Brain microvascular endothelial cell (primary cell): ENCODE results near the gene ST3GAL4.

ENCODE experiments used
- DNase-seq: peaks from one replicate; pipeline ENCODE4 v3.0.0-alpha.2; 2020
- H3K27ac ChIP-seq: fragments of 250-450 bp; sonication (Bioruptor Pico); 2 replicates; pipeline ENCODE4 v1.5.1; 2020; ENCODE audit warnings: mild to moderate bottlenecking, moderate library complexity
- H3K27me3 ChIP-seq: fragments of 250-450 bp; sonication (Bioruptor Pico); replicated peaks from 2 replicates; pipeline ENCODE4 v1.5.1; 2020; ENCODE audit warnings: mild to moderate bottlenecking
- H3K36me3 ChIP-seq: fragments of 250-450 bp; sonication (Bioruptor Pico); replicated peaks from 2 replicates; pipeline ENCODE4 v1.5.1; 2020; ENCODE audit warnings: mild to moderate bottlenecking
- H3K4me3 ChIP-seq: 2 replicates; pipeline ENCODE4 v1.5.1; 2011; ENCODE audit warnings: low read depth, mild to moderate bottlenecking, control low read depth, low read length, moderate library complexity
- in situ Hi-C: cut with HindIII; loops from 2 replicates; pipeline ENCODE4 v1.10.0; 2017; ENCODE audit warnings: low sequenced_read_pairs, low pct_ligation_motif_present
- TF ChIP-seq, protein P1 (sequence below): IDR thresholded peaks from 2 replicates; pipeline ENCODE4 v1.5.1; 2011; ENCODE audit warnings: low read depth, mild to moderate bottlenecking, moderate library complexity, low read length, control low read depth, inconsistent platforms; ENCODE audit errors: missing control alignments

ST3GAL4 gene

DNA sequence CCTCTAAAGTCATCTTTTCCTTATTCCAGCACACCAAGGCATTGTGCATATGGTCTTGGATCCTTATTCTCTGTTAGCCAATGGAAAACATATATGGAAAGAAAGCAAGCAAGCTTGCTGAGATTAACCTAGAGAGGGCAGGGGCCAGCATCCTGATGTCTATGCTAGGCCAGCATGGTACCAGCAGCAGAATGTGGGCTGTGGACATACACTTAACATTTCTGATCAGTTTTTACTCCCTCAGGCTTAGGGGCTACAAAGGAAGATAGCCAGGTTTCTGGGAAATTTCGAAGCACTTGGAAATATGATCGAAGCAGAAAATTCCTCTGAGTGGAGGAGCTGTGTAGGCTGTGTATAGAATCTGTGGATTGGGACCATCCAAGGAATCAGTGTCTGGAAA is 67.0 kb downstream of the ST3GAL4 start:
- Histone ChIP-seq H3K27me3 (no peaks in the 10 kb centered on the region), H3K4me3 (no peak overlapping the region), H3K27ac (no peak overlapping the region), H3K36me3 (no peaks in the 10 kb centered on the region)
- TF ChIP-seq, protein P1, sequence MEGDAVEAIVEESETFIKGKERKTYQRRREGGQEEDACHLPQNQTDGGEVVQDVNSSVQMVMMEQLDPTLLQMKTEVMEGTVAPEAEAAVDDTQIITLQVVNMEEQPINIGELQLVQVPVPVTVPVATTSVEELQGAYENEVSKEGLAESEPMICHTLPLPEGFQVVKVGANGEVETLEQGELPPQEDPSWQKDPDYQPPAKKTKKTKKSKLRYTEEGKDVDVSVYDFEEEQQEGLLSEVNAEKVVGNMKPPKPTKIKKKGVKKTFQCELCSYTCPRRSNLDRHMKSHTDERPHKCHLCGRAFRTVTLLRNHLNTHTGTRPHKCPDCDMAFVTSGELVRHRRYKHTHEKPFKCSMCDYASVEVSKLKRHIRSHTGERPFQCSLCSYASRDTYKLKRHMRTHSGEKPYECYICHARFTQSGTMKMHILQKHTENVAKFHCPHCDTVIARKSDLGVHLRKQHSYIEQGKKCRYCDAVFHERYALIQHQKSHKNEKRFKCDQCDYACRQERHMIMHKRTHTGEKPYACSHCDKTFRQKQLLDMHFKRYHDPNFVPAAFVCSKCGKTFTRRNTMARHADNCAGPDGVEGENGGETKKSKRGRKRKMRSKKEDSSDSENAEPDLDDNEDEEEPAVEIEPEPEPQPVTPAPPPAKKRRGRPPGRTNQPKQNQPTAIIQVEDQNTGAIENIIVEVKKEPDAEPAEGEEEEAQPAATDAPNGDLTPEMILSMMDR = no peak
- no peak for DNase-seq
- in situ Hi-C loops = no loop called here

DNA sequence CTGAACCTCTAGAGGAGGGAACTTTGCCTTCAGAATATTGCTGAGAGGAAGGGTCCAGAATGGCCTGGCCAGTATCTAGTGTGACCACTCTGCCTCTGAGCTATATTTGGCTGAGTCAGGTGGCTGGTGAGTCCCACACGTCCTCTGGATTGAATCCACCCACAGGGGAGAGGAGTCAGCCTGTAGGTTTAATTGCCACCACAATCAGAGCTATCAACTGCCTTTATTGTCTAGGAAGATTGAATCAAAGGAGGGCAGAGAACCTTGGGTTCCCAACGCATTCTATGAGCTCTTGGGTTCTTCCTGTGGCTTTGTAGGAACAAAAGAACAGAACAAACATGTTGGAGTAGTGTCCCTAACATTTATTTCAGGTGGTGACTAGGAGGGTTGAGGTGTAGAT is 67.7 kb downstream of the ST3GAL4 start:
- no peak overlapping the region for H3K27ac ChIP-seq
- no peak overlapping the region for H3K4me3 ChIP-seq
- H3K27me3 ChIP-seq = no peaks in the 10 kb centered on the region
- TF ChIP-seq, protein P1 = no peak
- in situ Hi-C loops = no loop called here
- DNase-seq = no peak
- no peaks in the 10 kb centered on the region for H3K36me3 ChIP-seq

DNA sequence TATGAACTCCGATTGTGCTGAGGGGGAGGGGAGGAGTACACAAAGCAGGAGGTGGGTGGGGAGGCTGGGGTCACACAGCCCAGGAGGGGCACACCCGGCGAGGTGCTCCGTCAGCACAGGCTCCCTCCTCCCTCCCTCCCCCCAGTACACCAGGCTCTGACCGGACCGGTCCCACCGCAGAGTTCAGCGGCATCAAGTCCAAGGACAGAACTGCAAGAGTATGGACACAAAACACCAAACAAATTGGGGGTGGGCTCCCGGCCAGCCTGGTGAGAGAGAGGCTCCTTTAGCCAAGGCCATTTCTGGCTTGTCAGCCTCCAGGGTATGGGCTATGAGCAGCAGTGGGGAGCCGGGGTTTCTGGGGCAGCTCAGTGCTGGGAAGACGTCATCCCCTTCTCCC is 68.3 kb downstream of the ST3GAL4 start:
- Histone ChIP-seq H3K36me3 (no peaks in the 10 kb centered on the region), H3K4me3 (no peak overlapping the region), H3K27ac (no peak overlapping the region), H3K27me3 (no peaks in the 10 kb centered on the region)
- TF ChIP-seq, protein P1 = no peak
- in situ Hi-C loops = no loop called here
- DNase-seq = no peak

DNA sequence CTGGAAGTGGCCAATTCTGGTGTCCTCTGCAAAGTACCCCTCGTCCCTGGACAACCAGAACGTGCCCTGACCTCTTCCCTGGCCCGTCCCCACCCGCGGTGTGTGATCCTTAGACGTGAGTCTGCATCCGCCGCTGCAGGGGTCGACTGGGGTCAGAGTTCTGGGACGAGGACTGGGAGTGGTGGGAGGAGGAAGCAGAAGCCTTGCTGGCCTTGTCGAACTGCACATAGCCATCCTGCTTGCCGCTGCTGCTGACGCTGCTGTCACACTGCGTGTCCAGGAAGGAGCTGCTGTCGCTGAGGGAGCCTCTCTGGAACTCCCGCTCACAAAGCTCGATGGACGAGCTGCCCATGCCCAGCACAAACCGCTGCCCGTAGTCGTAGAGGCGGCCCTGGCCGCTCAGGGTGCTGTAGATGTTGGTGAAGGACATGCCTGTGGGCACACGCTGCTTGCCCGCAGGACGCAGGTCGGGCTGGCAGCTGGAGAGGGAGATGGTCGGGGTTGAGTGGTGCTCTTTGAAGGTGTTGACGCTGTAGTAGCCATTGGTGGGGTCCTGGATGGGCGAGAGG is 69.1 kb downstream of the ST3GAL4 start:
- no peak for DNase-seq
- TF ChIP-seq, protein P1 = no peak
- in situ Hi-C loops = no loop called here
- H3K4me3 ChIP-seq = no peak overlapping the region
- H3K36me3 ChIP-seq = no peaks in the 10 kb centered on the region
- H3K27ac ChIP-seq = no peak overlapping the region
- H3K27me3 ChIP-seq = no peaks in the 10 kb centered on the region

DNA sequence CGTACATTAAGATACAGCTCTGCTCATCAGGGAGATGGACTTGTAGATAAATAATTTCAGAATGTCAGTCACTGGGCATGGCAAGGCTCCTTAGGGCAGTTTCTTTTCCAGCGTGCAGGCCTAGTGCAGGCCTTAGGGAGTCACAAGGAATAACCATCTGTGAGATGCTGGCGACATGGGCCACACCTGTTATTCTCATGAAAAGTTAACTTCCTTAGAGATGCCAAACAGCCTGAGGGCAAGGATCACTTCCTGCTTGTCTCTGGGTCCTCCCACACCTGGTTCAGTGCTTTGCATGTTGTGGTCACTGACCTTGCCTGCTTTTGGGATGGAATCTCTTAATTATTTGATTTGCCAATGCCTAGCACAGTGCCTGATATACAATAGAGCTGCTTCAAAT is 70.6 kb downstream of the ST3GAL4 start:
- Histone ChIP-seq H3K27ac (no peak overlapping the region), H3K36me3 (no peaks in the 10 kb centered on the region), H3K27me3 (no peaks in the 10 kb centered on the region), H3K4me3 (no peak overlapping the region)
- in situ Hi-C loops = no loop called here
- no peak for DNase-seq
- TF ChIP-seq, protein P1 = no peak
